H9 (cell line): Measurements from ENCODE around the gene FKTN. TPM values are rescaled to one million over a fixed set of nuclear protein-coding genes. Genes with fewer than 3 reads are reported as not detected.

Experiments
- DNase-seq: peaks from one replicate; pipeline ENCODE4 v3.0.0-alpha.2; 2017
- H2AFZ ChIP-seq: one replicate; pipeline ENCODE4 v1.6.1; 2013; ENCODE audit warnings: mild to moderate bottlenecking, low read length, control low read depth, moderate library complexity
- H2AK5ac ChIP-seq: 2 replicates; pipeline ENCODE4 v1.6.1; 2013; ENCODE audit warnings: low read length, control low read depth, mixed read lengths; ENCODE audit not compliant: insufficient read length
- H2BK120ac ChIP-seq: one replicate; pipeline ENCODE4 v1.6.1; 2013; ENCODE audit warnings: low read depth, mild to moderate bottlenecking, low read length, control low read depth, inconsistent platforms; ENCODE audit not compliant: poor library complexity, severe bottlenecking
- H2BK12ac ChIP-seq: 2 replicates; pipeline ENCODE4 v1.6.1; 2013; ENCODE audit warnings: low read length, control low read depth, mixed read lengths, low read depth; ENCODE audit not compliant: insufficient read length
- H2BK15ac ChIP-seq: 2 replicates; pipeline ENCODE4 v1.6.1; 2013; ENCODE audit warnings: low read depth, low read length, control low read depth
- H2BK20ac ChIP-seq: one replicate; pipeline ENCODE4 v1.6.1; 2013; ENCODE audit warnings: low read depth, mild to moderate bottlenecking, low read length, control low read depth, inconsistent platforms; ENCODE audit not compliant: poor library complexity, severe bottlenecking
- H2BK5ac ChIP-seq: 2 replicates; pipeline ENCODE4 v1.6.1; 2013; ENCODE audit warnings: low read length, control low read depth, mixed read lengths; ENCODE audit not compliant: insufficient read length
- H3K14ac ChIP-seq: 2 replicates; pipeline ENCODE4 v1.6.1; 2013; ENCODE audit warnings: low read length, control low read depth; ENCODE audit not compliant: insufficient read depth
- H3K18ac ChIP-seq: 2 replicates; pipeline ENCODE4 v1.6.1; 2013; ENCODE audit warnings: low read depth, mild to moderate bottlenecking, mixed read lengths, low read length, control low read depth; ENCODE audit not compliant: insufficient read length
- H3K23ac ChIP-seq: 2 replicates; pipeline ENCODE4 v1.6.1; 2013; ENCODE audit warnings: low read length, control low read depth, mixed read lengths, low read depth; ENCODE audit not compliant: insufficient read length
- H3K23me2 ChIP-seq: 2 replicates; pipeline ENCODE4 v1.6.1; 2013; ENCODE audit warnings: low read depth, mild to moderate bottlenecking, mixed read lengths, low read length, control low read depth; ENCODE audit not compliant: insufficient read length, poor library complexity, severe bottlenecking
- H3K27ac ChIP-seq: 2 replicates; pipeline ENCODE4 v1.5.1; 2013; ENCODE audit warnings: low read length, control low read depth, mixed read lengths, low read depth; ENCODE audit not compliant: insufficient read length
- H3K27me3 ChIP-seq: 2 replicates; pipeline ENCODE4 v1.6.1; 2013; ENCODE audit warnings: low read length, control low read depth, inconsistent platforms; ENCODE audit not compliant: insufficient read depth
- H3K4ac ChIP-seq: 2 replicates; pipeline ENCODE4 v1.6.1; 2013; ENCODE audit warnings: low read depth, mild to moderate bottlenecking, control low read depth, inconsistent platforms, low read length, moderate library complexity
- H3K4me1 ChIP-seq: 2 replicates; pipeline ENCODE4 v1.6.1; 2013; ENCODE audit warnings: low read length, control low read depth, inconsistent platforms; ENCODE audit not compliant: insufficient read depth
- H3K4me2 ChIP-seq: 2 replicates; pipeline ENCODE4 v1.6.1; 2013; ENCODE audit warnings: low read length, control low read depth, mixed read lengths; ENCODE audit not compliant: insufficient read length, insufficient read depth
- H3K56ac ChIP-seq: 2 replicates; pipeline ENCODE4 v1.6.1; 2013; ENCODE audit warnings: low read depth, mild to moderate bottlenecking, mixed read lengths, low read length, control low read depth; ENCODE audit not compliant: insufficient read length
- H3K79me1 ChIP-seq: 2 replicates; pipeline ENCODE4 v1.6.1; 2013; ENCODE audit warnings: low read depth, mild to moderate bottlenecking, moderate library complexity, low read length, control low read depth, inconsistent platforms; ENCODE audit not compliant: insufficient read depth, poor library complexity, severe bottlenecking
- H3K79me2 ChIP-seq: 2 replicates; pipeline ENCODE4 v1.6.1; 2013; ENCODE audit warnings: low read length, control low read depth, inconsistent platforms; ENCODE audit not compliant: insufficient read depth
- H3K9ac ChIP-seq: 2 replicates; pipeline ENCODE4 v1.6.1; 2013; ENCODE audit warnings: low read length, control low read depth, mixed read lengths; ENCODE audit not compliant: insufficient read length; ENCODE audit errors: extremely low read depth
- H3K9me3 ChIP-seq: one replicate; pipeline ENCODE4 v1.6.1; 2013; ENCODE audit warnings: low read depth, low read length, inconsistent platforms; ENCODE audit not compliant: control insufficient read depth
- H3T11ph ChIP-seq: one replicate; pipeline ENCODE4 v1.6.1; 2013; ENCODE audit warnings: mild to moderate bottlenecking, low read length, control low read depth, inconsistent platforms
- H4K20me1 ChIP-seq: one replicate; pipeline ENCODE4 v1.6.1; 2013; ENCODE audit not compliant: control insufficient read depth, insufficient read length, insufficient read depth
- H4K5ac ChIP-seq: 2 replicates; pipeline ENCODE4 v1.6.1; 2013; ENCODE audit warnings: low read depth, mild to moderate bottlenecking, mixed read lengths, low read length, control low read depth; ENCODE audit not compliant: insufficient read length
- H4K8ac ChIP-seq: replicated peaks from 2 replicates; pipeline ENCODE4 v1.6.1; 2013; ENCODE audit warnings: low read length, control low read depth, mixed read lengths, low read depth; ENCODE audit not compliant: insufficient read length
- H4K91ac ChIP-seq: 2 replicates; pipeline ENCODE4 v1.6.1; 2013; ENCODE audit warnings: low read depth, mild to moderate bottlenecking, moderate library complexity, mixed read lengths, low read length, control low read depth; ENCODE audit not compliant: insufficient read length
- H3K27ac Mint-ChIP-seq, 3 experiments: 2 replicates in 2 of 3; 3 replicates in 1 of 3; pipeline ENCODE4 v1.8.0; 2020 to 2021; ENCODE audit warnings: mixed read lengths in 3 of 3, mild to moderate bottlenecking in 1 of 3, moderate library complexity in 1 of 3
- H3K27me3 Mint-ChIP-seq: 2 replicates; pipeline ENCODE4 v1.8.0; 2021; ENCODE audit warnings: low read depth, mild to moderate bottlenecking, moderate library complexity, mixed read lengths
- H3K36me3 Mint-ChIP-seq, 3 experiments: 2 replicates in 2 of 3; 3 replicates in 1 of 3; pipeline ENCODE4 v1.8.0; 2020 to 2021; ENCODE audit warnings: low read depth in 3 of 3, mixed read lengths in 3 of 3; ENCODE audit not compliant: insufficient read depth in 1 of 3
- H3K4me1 Mint-ChIP-seq, 2 experiments: 2 replicates each; pipeline ENCODE4 v1.8.0; 2020; ENCODE audit warnings: mixed read lengths in 2 of 2
- H3K4me3 Mint-ChIP-seq, 2 experiments: 2 replicates in 1 of 2; 3 replicates in 1 of 2; pipeline ENCODE4 v1.8.0; 2020 to 2021; ENCODE audit warnings: mild to moderate bottlenecking in 2 of 2, mixed read lengths in 2 of 2, moderate library complexity in 1 of 2
- H3K9me3 Mint-ChIP-seq, 2 experiments: 2 replicates in 1 of 2; 3 replicates in 1 of 2; pipeline ENCODE4 v1.8.0; 2020; ENCODE audit warnings: mild to moderate bottlenecking in 2 of 2, mixed read lengths in 2 of 2, moderate library complexity in 1 of 2
- CTCF ChIP-seq: fragments of 200-600 bp; sonication (generic); conservative IDR thresholded peaks from 3 replicates; pipeline ENCODE4 v1.8.0; 2021; ENCODE audit warnings: antibody characterized with exemption, mild to moderate bottlenecking
- WGBS: extraction: QIAGEN DNeasy Blood & Tissue Kit; methylation state at CpG from one replicate; pipeline ENCODE4 v1.1.7; 2013; ENCODE audit warnings: missing lambda C conversion rate, low lambda C conversion rate, mixed read lengths; ENCODE audit not compliant: insufficient read length; ENCODE audit errors: extremely low coverage; 5-methylcytosine and 5-hydroxymethylcytosine counted together
- total RNA-seq: library from RNA; stranded (reverse); gene quantifications from 2 replicates; pipeline ENCODE4 v1.2.1, GENCODE V29; 2021

Gene FKTN
- total RNA-seq, 1 experiment from 2014 or later, result 14.3 TPM

DNA sequence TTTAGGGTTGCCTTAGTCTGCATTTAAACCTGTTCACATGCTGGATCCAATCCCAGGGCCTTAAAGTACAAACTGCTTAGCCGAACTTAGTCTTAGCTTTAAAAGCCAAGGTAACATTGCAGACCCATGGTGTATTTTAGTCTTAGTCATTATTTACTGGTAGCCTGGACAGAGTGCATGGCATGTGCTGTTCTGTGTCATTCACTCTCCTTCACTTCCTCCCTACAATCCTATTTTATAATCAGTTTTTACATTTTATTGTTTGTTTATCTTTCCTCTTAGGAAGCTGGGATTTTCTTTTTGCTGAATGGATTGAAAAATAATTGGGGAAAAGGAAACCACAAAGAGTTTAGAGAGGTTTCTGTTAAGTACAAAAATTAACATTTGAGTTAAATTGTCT, 74.9 kb downstream of the FKTN start:
- Histone ChIP-seq H3K4me2 (no peak overlapping the region), H3K9ac (no peak overlapping the region), H3K14ac (no peak overlapping the region), H3K18ac (no peak overlapping the region), H3K56ac (no peak overlapping the region), H4K8ac (no peak overlapping the region), H2BK20ac (no peak overlapping the region), H2AK5ac (no peak overlapping the region), H3K9me3 (no peaks in the 10 kb centered on the region), H3K23ac (no peak overlapping the region), H2BK12ac (no peak overlapping the region), H3T11ph (no peak overlapping the region), H2BK15ac (no peak overlapping the region), H3K23me2 (no peaks in the 10 kb centered on the region), H4K91ac (no peak overlapping the region), H2BK5ac (no peak overlapping the region), H4K20me1 (no peaks in the 10 kb centered on the region), H2AFZ (no peak overlapping the region), H3K4ac (no peak overlapping the region), H4K5ac (no peak overlapping the region), H3K79me2 (no peaks in the 10 kb centered on the region), H3K27me3 (no peaks in the 10 kb centered on the region), H3K79me1 (no peaks in the 10 kb centered on the region), H3K4me1 (no peaks in the 10 kb centered on the region), H3K27ac (no peak overlapping the region), H2BK120ac (no peak overlapping the region)
- H3K27me3 Mint-ChIP-seq, result no peaks in the 10 kb centered on the region
- H3K4me3 Mint-ChIP-seq, result no peak overlapping the region
- TF ChIP-seq CTCF, result no peak
- H3K9me3 Mint-ChIP-seq, result no peaks in the 10 kb centered on the region
- no peak for DNase-seq
- no peaks in the 10 kb centered on the region; a peak in 1 of 7 replicates for H3K36me3 Mint-ChIP-seq
- no CpG with 5 or more reads among the region's 1 CpG for WGBS
- H3K4me1 Mint-ChIP-seq, result no peaks in the 10 kb centered on the region
- H3K27ac Mint-ChIP-seq, result no peak overlapping the region
